Stromal cell of bone marrow (primary cell): Measurements from ENCODE around the gene GRM4.

Experiments used
- DNase-seq: peaks from one replicate; pipeline ENCODE4 v3.0.0-alpha.2; 2012; ENCODE audit warnings: low read depth

GRM4 gene

DNA sequence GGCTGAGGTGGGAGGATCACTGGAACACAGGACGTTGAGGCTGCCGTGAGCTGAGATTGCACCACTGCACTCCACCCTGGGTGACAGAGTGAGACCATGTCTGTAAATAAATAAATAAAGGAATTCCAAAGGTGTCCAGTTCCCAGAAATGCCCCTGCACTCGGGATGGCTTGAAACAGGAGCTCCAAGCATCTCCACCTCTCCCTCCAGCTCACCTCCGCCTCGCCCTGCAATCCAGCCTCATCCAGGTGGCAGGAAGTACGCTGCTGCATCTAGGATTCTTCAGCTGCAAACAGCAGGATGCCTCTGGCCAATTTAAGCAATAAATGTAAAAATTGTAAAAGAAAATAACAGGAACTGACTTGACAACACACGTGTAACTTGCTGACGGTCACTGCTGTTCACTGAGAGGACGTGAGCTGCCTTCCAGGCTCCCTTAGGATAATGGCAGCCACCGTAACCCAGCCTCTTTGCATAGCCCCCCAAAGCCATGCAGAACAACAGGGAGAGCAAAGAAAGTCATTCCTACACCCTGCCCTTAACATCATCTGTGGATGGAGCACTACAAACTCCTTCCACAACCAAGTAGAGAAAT, 11.4 kb upstream of the GRM4 start:
- no peak for DNase-seq

- DNase-seq, result no peak
Measured at GRCh38 chr6:34155471-34156300, 9.8 kb upstream of the GRM4 start.

DNA sequence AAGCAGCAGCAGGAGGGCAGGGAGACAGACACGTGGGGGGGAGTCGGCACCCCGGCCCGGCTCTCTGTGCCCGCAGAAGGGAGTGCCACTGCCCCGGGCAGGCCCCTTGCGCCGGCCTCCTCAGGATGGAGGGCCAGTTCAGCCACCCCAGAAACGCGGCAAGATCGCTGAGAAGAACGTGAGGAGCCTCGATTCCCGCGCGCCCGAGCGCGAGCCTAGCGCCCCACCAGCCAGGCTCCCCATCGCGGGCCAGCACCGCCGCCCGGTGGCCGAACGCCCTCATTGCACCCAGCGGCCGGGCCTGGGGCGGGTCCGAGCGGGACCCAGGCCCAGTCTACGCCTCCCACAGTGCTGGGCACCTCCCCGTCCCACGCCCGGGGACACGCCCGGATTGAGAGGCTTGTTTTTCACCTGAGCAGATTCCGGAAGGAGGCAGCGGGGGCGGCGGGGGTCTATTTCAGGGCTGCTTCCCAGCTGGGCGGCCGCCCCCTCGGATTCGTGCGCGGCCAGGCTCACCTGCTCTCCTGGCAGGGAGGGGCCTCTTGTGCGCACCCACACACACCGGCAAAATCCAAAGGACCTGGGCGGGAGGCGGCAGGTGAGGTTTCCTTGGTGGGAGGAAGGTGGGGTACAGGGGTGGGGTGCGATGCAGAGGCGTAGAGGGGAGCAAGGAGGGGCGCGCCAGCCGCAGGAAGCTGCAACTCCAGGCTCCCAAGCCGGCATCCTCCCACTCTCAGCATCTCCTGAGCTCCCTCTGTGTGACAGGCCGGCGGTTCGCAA, 9.0 kb upstream of the GRM4 start:
- no peak for DNase-seq

DNA sequence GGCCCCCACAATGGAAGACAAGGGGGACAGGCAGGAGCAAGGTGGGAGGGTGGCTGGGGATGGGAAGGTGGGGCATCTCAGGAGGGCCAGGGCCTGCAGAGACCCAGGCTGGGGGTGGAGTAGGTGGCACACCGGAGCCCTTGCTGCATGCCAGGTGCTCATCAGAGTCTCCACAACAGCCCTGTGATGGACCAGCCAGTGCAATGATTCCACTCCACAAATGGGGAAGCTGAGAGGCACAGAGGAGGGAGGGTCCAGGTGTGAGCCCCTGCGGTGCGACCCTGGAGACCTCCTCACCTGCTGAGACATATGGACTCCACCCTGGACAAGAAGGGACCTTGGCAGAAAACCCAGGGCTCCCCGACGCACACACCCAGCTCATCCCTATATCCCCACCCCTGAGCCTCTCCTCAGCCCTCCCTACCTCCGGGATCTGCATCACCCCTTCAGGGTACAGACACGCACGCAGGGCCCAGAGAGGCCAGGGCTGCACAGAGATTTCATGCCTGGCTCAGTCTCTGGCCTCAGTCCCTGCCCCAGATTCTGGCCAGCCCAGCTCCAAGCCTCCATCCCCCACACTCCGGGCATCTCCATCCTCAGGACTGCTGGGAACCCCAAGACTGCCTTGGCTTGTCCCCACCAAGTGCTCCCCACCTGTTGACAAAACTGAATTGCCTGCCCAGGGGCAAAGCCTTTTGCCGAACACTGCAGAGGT, 7.1 kb upstream of the GRM4 start:
- DNase-seq, result no peak

DNA sequence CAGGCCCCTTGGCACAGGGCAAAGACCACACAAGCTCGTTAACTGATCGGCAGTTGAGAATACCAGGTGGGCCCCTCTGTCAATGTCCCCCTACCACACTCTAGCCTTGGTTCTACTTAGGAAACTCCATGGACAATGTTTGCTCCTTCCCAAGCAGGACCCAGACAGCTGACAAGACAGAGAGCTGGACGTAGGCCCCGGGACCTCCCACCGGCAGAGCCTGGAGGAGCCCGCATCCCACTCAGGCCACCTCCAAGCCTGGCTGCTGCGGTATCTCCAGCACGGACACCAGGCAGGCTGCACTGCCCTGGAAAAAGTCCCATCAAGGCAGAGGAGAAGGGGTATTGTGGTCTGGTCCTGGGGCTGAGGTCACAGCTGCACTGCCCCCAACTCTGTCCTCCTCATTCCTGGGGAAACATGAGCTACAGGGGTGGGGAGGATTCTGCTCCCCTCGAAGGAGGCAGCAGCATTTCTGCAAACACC, 6.2 kb upstream of the GRM4 start:
- DNase-seq, result no peak

- no peak for DNase-seq
Measured at GRCh38 chr6:34151321-34152041, 5.6 kb upstream of the GRM4 start.

GRCh38 chr6:34150766-34151165, 4.9 kb upstream of the GRM4 start:
- no peak for DNase-seq

DNA sequence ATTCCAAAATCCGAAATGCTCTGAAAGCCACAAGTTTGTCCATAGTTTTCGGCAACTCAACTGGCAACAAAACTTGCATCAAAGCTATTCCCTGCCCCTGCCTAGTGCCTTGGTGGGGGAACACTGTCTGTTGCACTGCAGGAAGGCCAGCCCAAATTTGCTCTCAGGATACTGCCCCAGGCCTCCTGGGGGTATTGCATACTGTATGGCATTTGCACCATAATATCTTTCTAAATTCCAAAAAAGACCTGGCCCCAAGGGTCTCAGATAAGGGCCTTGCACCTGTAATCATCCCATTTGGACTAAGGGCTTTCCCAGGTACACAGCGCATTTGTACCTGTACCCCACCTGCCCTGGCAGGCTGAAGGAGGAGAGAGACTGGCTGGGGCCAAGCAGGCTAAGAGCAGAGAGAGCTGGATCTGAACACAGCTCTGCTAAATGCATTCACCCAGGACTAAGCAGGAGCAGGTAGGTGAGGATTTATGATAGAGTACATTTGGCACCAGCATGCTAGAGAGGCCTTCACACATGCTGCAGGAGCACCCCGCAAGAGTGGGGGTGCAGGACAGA, 4.0 kb upstream of the GRM4 start:
- no peak for DNase-seq

- no peak for DNase-seq
Measured at GRCh38 chr6:34149452-34149810, 3.5 kb upstream of the GRM4 start.

GRCh38 chr6:34148631-34149451, 3.0 kb upstream of the GRM4 start:
- DNase-seq, result no peak

GRCh38 chr6:34147906-34148630, 2.2 kb upstream of the GRM4 start:
- no peak for DNase-seq

DNA sequence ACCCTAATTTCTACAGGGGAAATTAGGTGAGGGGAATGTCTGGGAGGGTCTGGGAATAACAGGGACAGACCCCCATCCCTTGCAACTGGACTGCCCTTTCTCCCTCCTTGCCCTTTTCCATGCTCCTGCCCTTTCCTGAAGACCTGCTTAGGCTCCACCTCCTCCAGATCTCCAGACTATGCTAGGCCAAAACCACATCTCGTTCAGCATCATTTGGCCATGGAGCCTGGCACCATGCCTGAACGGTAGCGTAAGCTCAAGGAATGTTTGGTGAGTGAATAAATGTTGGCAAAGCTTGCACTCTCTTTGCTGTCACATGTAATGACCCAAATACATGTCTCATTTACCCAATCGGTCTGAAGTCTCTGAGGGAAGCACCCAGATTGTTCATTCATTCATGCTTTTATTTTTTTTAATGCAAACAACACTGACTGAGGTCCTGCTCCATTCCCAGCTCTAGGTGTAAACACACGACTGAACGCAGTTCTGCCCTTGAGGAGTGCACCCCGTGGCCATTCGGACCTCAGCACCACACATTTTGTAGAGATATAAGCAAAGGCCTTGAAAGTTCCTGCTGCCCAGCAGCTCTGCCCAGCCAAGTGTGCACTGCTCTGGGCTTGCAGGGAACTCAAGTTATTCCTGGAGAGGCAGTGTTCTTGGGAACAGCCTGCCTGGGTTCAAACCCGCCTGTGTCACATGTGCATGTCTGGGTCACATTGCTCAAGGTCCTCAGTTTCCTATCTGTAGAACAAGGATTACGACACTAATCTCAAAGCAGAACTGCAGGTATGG, 1.1 kb upstream of the GRM4 start:
- peak; percentile 31 for DNase-seq

DNA sequence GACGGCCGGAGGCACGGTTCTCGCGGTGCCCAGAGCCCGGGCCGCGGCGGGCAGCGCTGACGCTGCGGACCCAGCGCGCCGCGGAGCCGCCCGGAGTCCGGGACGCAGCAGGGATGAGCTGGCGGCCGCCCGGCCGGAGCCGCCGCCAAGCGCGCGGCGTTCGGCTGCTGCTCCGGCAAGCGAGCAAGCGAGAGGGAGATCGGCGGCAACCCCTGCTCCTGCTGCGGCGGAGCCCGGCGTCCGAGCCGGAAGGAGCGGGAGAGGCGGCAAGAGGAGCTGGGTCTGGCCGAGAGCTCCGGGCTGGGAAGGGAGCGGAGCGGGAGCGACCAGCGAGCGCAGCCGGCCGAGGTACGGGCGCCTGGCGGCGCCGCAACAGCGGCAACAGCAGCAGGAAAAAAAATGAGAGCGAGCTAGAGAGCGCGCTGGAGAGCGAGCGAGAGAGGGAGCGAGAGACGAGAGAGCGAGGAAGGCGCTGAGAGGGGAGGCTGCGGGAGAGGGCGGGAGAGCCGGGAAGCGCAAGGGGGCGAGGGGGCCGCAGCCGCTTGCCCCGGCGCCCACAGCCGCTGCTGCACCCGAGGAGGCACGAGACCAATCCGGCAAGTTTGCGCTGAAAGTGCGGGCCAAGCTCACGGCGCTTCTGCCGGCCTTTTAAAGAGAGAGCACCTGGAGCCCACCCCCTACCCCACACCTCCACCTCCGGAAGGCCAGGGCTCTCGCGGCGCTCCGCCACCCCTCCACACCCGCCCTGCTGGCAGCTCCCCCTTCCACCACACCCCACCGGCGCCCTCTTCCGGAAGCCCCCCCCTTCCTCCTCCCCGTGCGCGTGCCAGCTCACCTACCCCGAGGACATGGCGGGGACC, 496 bp downstream of the GRM4 start:
- DNase-seq, result no peak

GRCh38 chr6:34144581-34145160, 1.2 kb downstream of the GRM4 start:
- no peak for DNase-seq

DNA sequence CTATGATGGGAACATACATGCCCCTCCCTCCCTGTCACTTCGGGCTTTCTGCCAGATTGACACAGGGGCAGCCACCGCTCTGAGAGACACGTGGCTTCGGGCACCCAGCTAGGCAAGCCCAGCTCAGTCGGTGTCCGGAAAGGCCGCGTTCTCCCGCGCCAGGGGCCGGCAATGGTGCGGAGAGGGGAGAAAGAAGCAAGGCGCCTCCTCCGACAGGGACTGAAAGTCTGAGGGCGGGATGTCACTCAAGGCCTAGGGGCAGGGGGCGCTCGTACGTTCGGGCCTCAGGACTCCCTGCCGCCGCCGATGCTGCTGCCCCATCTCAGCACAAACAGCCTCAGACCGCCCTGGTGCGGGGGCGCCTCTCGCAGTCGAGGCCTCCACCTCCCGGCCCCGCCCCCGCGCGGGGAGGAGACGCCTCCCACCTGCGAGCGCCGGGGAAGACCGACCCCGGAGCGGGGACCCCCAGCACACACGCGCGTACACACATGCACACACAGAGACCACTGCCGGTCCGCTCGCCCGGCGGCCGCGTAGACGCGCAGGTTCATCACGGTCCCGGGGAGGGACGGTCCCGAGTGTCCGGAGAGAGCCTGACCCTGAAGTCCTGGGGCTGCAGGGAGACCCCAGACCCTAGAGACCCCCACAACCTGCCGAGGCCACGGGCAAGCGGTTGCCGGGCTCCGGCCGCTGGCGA, 1.9 kb downstream of the GRM4 start:
- no peak for DNase-seq

- no peak for DNase-seq
Measured at GRCh38 chr6:34143196-34143883, 2.5 kb downstream of the GRM4 start.
